Sigmoid colon (tissue), 7 donors: ENCODE results near the gene NR1H2. TPM values are rescaled to one million over a fixed set of nuclear protein-coding genes. Genes with fewer than 3 reads are reported as not detected.
A peak's percentile ranks its signal among the peaks of the same experiment; 100 is the strongest.

Experiments
- DNase-seq: peaks from one replicate; pipeline ENCODE4 v3.0.0-alpha.2; 2019
- H3K27ac ChIP-seq, 4 donors: fragments of 200-600 bp; sonication (generic); one replicate each; pipeline ENCODE4 v1.5.1; 2016 to 2019; ENCODE audit warnings: mild to moderate bottlenecking in 1 of 4
- H3K27me3 ChIP-seq, 3 donors: fragments of 200-600 bp; sonication (generic); one replicate each; pipeline ENCODE4 v1.5.1; 2019; ENCODE audit warnings: mild to moderate bottlenecking in 1 of 3
- H3K36me3 ChIP-seq, 4 donors: fragments of 200-600 bp; sonication (generic); one replicate each; pipeline ENCODE4 v1.5.1; 2016 to 2019
- H3K4me1 ChIP-seq, 4 donors: fragments of 200-600 bp; sonication (generic); one replicate each; pipeline ENCODE4 v1.5.1; 2017 to 2019
- H3K4me3 ChIP-seq, 4 donors: fragments of 200-600 bp; sonication (generic); one replicate each; pipeline ENCODE4 v1.5.1; 2017 to 2019; ENCODE audit warnings: mild to moderate bottlenecking in 2 of 4, moderate library complexity in 1 of 4
- H3K9me3 ChIP-seq, 4 donors: fragments of 200-600 bp in 3 of 4; sonication (generic) in 3 of 4; one replicate each; pipeline versions ENCODE4 v1.5.1 to v1.6.1; 2013 to 2019
- CTCF ChIP-seq, 4 experiments: fragments of 450-650 bp in 3 of 4; fragments of 200-600 bp in 1 of 4; IDR thresholded peaks; one replicate each; pipeline ENCODE4 v1.5.1; 2016 to 2019; ENCODE audit warnings: antibody characterized with exemption in 4 of 4, mild to moderate bottlenecking in 3 of 4, moderate library complexity in 2 of 4
- EP300 ChIP-seq, 4 donors: sonication (generic); formaldehyde crosslinking; IDR thresholded peaks; one replicate each; pipeline ENCODE4 v1.6.1; 2017; ENCODE audit warnings: antibody characterized with exemption in 4 of 4
- POLR2A ChIP-seq, 2 donors: fragments of 450-650 bp; IDR thresholded peaks; one replicate each; pipeline ENCODE4 v1.6.1; 2016; ENCODE audit warnings: antibody characterized with exemption in 2 of 2, mild to moderate bottlenecking in 2 of 2, moderate library complexity in 2 of 2
- POLR2AphosphoS5 ChIP-seq, 4 donors: sonication (generic); formaldehyde crosslinking; IDR thresholded peaks; one replicate each; pipeline ENCODE4 v1.6.1; 2017; ENCODE audit warnings: antibody characterized with exemption in 4 of 4
- WGBS, 2 donors: extraction: QIAGEN DNeasy Blood & Tissue Kit; methylation state at CpG; one replicate each; pipeline ENCODE4 v1.1.7; 2013; 5-methylcytosine and 5-hydroxymethylcytosine counted together
- intact Hi-C: fragments of 100-400 bp; cut with DNase I; formaldehyde crosslinking; loops from one replicate; pipeline ENCODE4 v1.15.1; 2023
- polyA plus RNA-seq, 3 donors: library from polyadenylated mRNA; stranded (reverse); fragments of 200-250 nt; gene quantifications; one replicate each; pipeline ENCODE4 v1.2.3, GENCODE V29; 2013
- total RNA-seq, 4 donors: library from RNA; depleted of rRNA; stranded (reverse); fragments of >200 nt; gene quantifications; one replicate each; pipeline ENCODE4 v1.1.0, GENCODE V29; 2016
- donor health status: healthy with polysubstance abuse.
- donor health status: Bipolar disorder and iron deficiency.
- donor health status: healthy.

The NR1H2 gene
- total RNA-seq = 100 to 1,000 TPM in 3 of 4 donors, 10 to 100 TPM in 1; 92.5 to 143 (median 109) TPM
- polyA plus RNA-seq = 10 to 100 TPM; 58.9 to 72.8 (median 65.4) TPM

- Histone ChIP-seq H3K4me3 (peak within 1 kb of the TSS; percentile 65 to 99 (median 93)), H3K27me3 (no peaks in the 10 kb centered on the region), H3K27ac (peak within 1 kb of the TSS; percentile 92 to 100 (median 99)), H3K4me1 (peaks cover 0 to 17% (median 9%) of the 10 kb centered on the region in 4 donors), H3K36me3 (peaks cover 27 to 42% (median 41%) of the 10 kb centered on the region in 4 donors), H3K9me3 (no peaks in the 10 kb centered on the region)
- peak; percentile 94 to 98 (median 96) for TF ChIP-seq POLR2AphosphoS5 (IDR thresholded peaks at IDR 0.05)
- peak in 1 of 4 donors; percentile 70 for TF ChIP-seq EP300 (IDR thresholded peaks at IDR 0.05)
- peak; percentile 82 to 85 for TF ChIP-seq POLR2A (IDR thresholded peaks at IDR 0.05)
- TF ChIP-seq CTCF (IDR thresholded peaks at IDR 0.05) = no peak
- peak; percentile 98 for DNase-seq
- 1 to 2% methylated on average over 67 of the region's 67 CpGs for WGBS, 2 donors
- intact Hi-C loops = loop anchor here (2.0 to 5.0 kb wide), 2 partner anchors 100 to 426 kb away; partner anchors contain the start of genes EMC10 and GARIN5A
These were observed at the start of gene NR1H2 for GRCh38 chr19:50376166-50377050. NR1H2 (plus strand) TSS chr19:50376457; CDS start chr19:50377606, 1,149 bp downstream.

GRCh38 chr19:50327013-50327412 is 49.2 kb upstream of the NR1H2 start:
- Histone ChIP-seq H3K27ac (no peak overlapping the region), H3K4me1 (peaks cover 0 to 34% (median 26%) of the 10 kb centered on the region in 4 donors), H3K27me3 (peaks cover 37 to 62% (median 61%) of the 10 kb centered on the region in 3 donors), H3K9me3 (no peaks in the 10 kb centered on the region), H3K36me3 (no peaks in the 10 kb centered on the region), H3K4me3 (no peak overlapping the region)
- DNase-seq = no peak
- 29 to 45% methylated on average over 4 of the region's 4 CpGs for WGBS, 2 donors
- TF ChIP-seq POLR2A (IDR thresholded peaks at IDR 0.05) = no peak
- no peak for TF ChIP-seq POLR2AphosphoS5 (IDR thresholded peaks at IDR 0.05)
- no peak for TF ChIP-seq CTCF (IDR thresholded peaks at IDR 0.05)
- TF ChIP-seq EP300 (IDR thresholded peaks at IDR 0.05) = no peak
- intact Hi-C loops = no loop called here

GRCh38 chr19:50327461-50328223 is 48.6 kb upstream of the NR1H2 start:
- Histone ChIP-seq H3K4me1 (peaks cover 0 to 34% (median 26%) of the 10 kb centered on the region in 4 donors), H3K9me3 (no peaks in the 10 kb centered on the region), H3K36me3 (no peaks in the 10 kb centered on the region), H3K4me3 (no peak overlapping the region), H3K27ac (no peak overlapping the region), H3K27me3 (peaks cover 43 to 68% (median 67%) of the 10 kb centered on the region in 3 donors)
- 17 to 19% methylated on average over 20 of the region's 20 CpGs for WGBS, 2 donors
- TF ChIP-seq EP300 (IDR thresholded peaks at IDR 0.05) (no peak), POLR2A (IDR thresholded peaks at IDR 0.05) (no peak), POLR2AphosphoS5 (IDR thresholded peaks at IDR 0.05) (no peak), CTCF (IDR thresholded peaks at IDR 0.05) (no peak)
- no peak for DNase-seq
- intact Hi-C loops = no loop called here

GRCh38 chr19:50328224-50328872 is 47.9 kb upstream of the NR1H2 start:
- no peak for DNase-seq
- no peak overlapping the region for H3K27ac ChIP-seq
- H3K27me3 ChIP-seq = peaks cover 50 to 75% (median 74%) of the 10 kb centered on the region in 3 donors
- H3K4me1 ChIP-seq = peaks cover 0 to 40% (median 31%) of the 10 kb centered on the region in 4 donors
- no peaks in the 10 kb centered on the region for H3K9me3 ChIP-seq
- TF ChIP-seq CTCF (IDR thresholded peaks at IDR 0.05) = no peak
- TF ChIP-seq POLR2AphosphoS5 (IDR thresholded peaks at IDR 0.05) = no peak
- no peak for TF ChIP-seq POLR2A (IDR thresholded peaks at IDR 0.05)
- no peak for TF ChIP-seq EP300 (IDR thresholded peaks at IDR 0.05)
- H3K4me3 ChIP-seq = peak overlapping the region in 2 of 4 donors; percentile 40 to 41
- no peaks in the 10 kb centered on the region for H3K36me3 ChIP-seq
- intact Hi-C loops = no loop called here
- 1 to 3% methylated on average over 104 of the region's 104 CpGs for WGBS, 2 donors
